Measurements from ENCODE around the gene RSU1.

- TF ChIP-seq, protein P1, sequence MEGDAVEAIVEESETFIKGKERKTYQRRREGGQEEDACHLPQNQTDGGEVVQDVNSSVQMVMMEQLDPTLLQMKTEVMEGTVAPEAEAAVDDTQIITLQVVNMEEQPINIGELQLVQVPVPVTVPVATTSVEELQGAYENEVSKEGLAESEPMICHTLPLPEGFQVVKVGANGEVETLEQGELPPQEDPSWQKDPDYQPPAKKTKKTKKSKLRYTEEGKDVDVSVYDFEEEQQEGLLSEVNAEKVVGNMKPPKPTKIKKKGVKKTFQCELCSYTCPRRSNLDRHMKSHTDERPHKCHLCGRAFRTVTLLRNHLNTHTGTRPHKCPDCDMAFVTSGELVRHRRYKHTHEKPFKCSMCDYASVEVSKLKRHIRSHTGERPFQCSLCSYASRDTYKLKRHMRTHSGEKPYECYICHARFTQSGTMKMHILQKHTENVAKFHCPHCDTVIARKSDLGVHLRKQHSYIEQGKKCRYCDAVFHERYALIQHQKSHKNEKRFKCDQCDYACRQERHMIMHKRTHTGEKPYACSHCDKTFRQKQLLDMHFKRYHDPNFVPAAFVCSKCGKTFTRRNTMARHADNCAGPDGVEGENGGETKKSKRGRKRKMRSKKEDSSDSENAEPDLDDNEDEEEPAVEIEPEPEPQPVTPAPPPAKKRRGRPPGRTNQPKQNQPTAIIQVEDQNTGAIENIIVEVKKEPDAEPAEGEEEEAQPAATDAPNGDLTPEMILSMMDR (IDR thresholded peaks at IDR 0.05; ENCODE audit: insufficient read depth, low read depth, low read length), result no peak
- TF ChIP-seq EZH2 (IDR thresholded peaks at IDR 0.05; ENCODE audit: insufficient read depth, low read length), result no peak
Observed at GRCh38 chr10:16735671-16736070, 81.6 kb downstream of the RSU1 start.

All from astrocyte (in vitro differentiated cells and primary cell).